Sigmoid colon (tissue), 7 donors: Measurements from ENCODE around the gene MRPL10. TPM values are rescaled to one million over a fixed set of nuclear protein-coding genes. Genes with fewer than 3 reads are reported as not detected.
A peak's percentile ranks its signal among the peaks of the same experiment; 100 is the strongest.
"Not testable (repeated sequence)": the region's sequence is repeated elsewhere in the genome, so short reads cannot be mapped to it uniquely, and the experiment has no call there.

Experiments used
- DNase-seq: peaks from one replicate; pipeline ENCODE4 v3.0.0-alpha.2; 2019
- H3K27ac ChIP-seq, 4 donors: fragments of 200-600 bp; sonication (generic); one replicate each; pipeline ENCODE4 v1.5.1; 2016 to 2019; ENCODE audit warnings: mild to moderate bottlenecking in 1 of 4
- H3K27me3 ChIP-seq, 3 donors: fragments of 200-600 bp; sonication (generic); one replicate each; pipeline ENCODE4 v1.5.1; 2019; ENCODE audit warnings: mild to moderate bottlenecking in 1 of 3
- H3K36me3 ChIP-seq, 4 donors: fragments of 200-600 bp; sonication (generic); one replicate each; pipeline ENCODE4 v1.5.1; 2016 to 2019
- H3K4me1 ChIP-seq, 4 donors: fragments of 200-600 bp; sonication (generic); one replicate each; pipeline ENCODE4 v1.5.1; 2017 to 2019
- H3K4me3 ChIP-seq, 4 donors: fragments of 200-600 bp; sonication (generic); one replicate each; pipeline ENCODE4 v1.5.1; 2017 to 2019; ENCODE audit warnings: mild to moderate bottlenecking in 2 of 4, moderate library complexity in 1 of 4
- H3K9me3 ChIP-seq, 4 donors: fragments of 200-600 bp in 3 of 4; sonication (generic) in 3 of 4; one replicate each; pipeline versions ENCODE4 v1.5.1 to v1.6.1; 2013 to 2019
- CTCF ChIP-seq, 4 experiments: fragments of 450-650 bp in 3 of 4; fragments of 200-600 bp in 1 of 4; IDR thresholded peaks; one replicate each; pipeline ENCODE4 v1.5.1; 2016 to 2019; ENCODE audit warnings: antibody characterized with exemption in 4 of 4, mild to moderate bottlenecking in 3 of 4, moderate library complexity in 2 of 4
- EP300 ChIP-seq, 4 donors: sonication (generic); formaldehyde crosslinking; IDR thresholded peaks; one replicate each; pipeline ENCODE4 v1.6.1; 2017; ENCODE audit warnings: antibody characterized with exemption in 4 of 4
- POLR2A ChIP-seq, 2 donors: fragments of 450-650 bp; IDR thresholded peaks; one replicate each; pipeline ENCODE4 v1.6.1; 2016; ENCODE audit warnings: antibody characterized with exemption in 2 of 2, mild to moderate bottlenecking in 2 of 2, moderate library complexity in 2 of 2
- POLR2AphosphoS5 ChIP-seq, 4 donors: sonication (generic); formaldehyde crosslinking; IDR thresholded peaks; one replicate each; pipeline ENCODE4 v1.6.1; 2017; ENCODE audit warnings: antibody characterized with exemption in 4 of 4
- WGBS, 2 donors: extraction: QIAGEN DNeasy Blood & Tissue Kit; methylation state at CpG; one replicate each; pipeline ENCODE4 v1.1.7; 2013; 5-methylcytosine and 5-hydroxymethylcytosine counted together
- intact Hi-C: fragments of 100-400 bp; cut with DNase I; formaldehyde crosslinking; loops from one replicate; pipeline ENCODE4 v1.15.1; 2023
- polyA plus RNA-seq, 3 donors: library from polyadenylated mRNA; stranded (reverse); fragments of 200-250 nt; gene quantifications; one replicate each; pipeline ENCODE4 v1.2.3, GENCODE V29; 2013
- total RNA-seq, 4 donors: library from RNA; depleted of rRNA; stranded (reverse); fragments of >200 nt; gene quantifications; one replicate each; pipeline ENCODE4 v1.1.0, GENCODE V29; 2016
- donor health status: healthy with polysubstance abuse.
- donor health status: Bipolar disorder and iron deficiency.
- donor health status: healthy.

The MRPL10 gene
- total and polyA plus RNA-seq, 7 donors, result 38.8 to 58.8 (median 54.8) TPM

- intact Hi-C loops, result no loop called here
- Histone ChIP-seq H3K36me3 (no peaks in the 10 kb centered on the region), H3K4me3 (no peak overlapping the region), H3K27ac (no peak overlapping the region), H3K27me3 (peaks cover 12 to 55% (median 46%) of the 10 kb centered on the region in 3 donors), H3K9me3 (no peaks in the 10 kb centered on the region), H3K4me1 (peaks cover 0 to 5% (median 0%) of the 10 kb centered on the region in 4 donors)
- no peak for DNase-seq
- WGBS, 2 donors, result 26 to 39% methylated on average over 14 of the region's 14 CpGs
- TF ChIP-seq POLR2AphosphoS5 (IDR thresholded peaks at IDR 0.05) (no peak), EP300 (IDR thresholded peaks at IDR 0.05) (no peak), CTCF (IDR thresholded peaks at IDR 0.05) (peak in 3 of 4 experiments; percentile 26 to 57 (median 31)), POLR2A (IDR thresholded peaks at IDR 0.05) (no peak)
These were observed 54.8 kb downstream of the MRPL10 start for GRCh38 chr17:47776330-47777197.

- DNase-seq, result no peak
- 73 to 74% methylated on average over 1 of the region's 1 CpG for WGBS, 2 donors
- intact Hi-C loops, result no loop called here
These were observed 56.3 kb downstream of the MRPL10 start for GRCh38 chr17:47774987-47775580.

DNA sequence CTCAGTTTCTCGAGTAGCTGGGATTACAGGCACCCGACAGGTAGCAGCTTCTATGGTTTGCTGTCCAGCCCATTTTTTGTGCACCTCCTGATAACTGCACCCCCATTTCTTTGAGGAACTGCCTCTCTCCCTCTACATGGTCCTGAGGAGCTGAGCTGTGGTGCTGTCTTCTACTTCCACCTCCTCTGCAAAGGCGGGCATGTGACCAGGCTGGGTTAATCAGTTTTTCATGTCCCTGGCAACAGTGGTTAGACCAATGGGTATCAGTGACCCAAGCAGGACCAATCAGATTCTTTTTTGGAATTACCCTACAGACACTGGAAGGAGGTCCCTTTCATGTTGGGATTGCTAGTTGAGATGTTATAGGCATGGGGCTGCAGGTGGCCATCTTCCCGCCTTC is 57.0 kb downstream of the MRPL10 start:
- Histone ChIP-seq H3K4me1 (peaks cover 0 to 5% (median 0%) of the 10 kb centered on the region in 4 donors), H3K27me3 (peaks cover 12 to 55% (median 46%) of the 10 kb centered on the region in 3 donors), H3K4me3 (no peak overlapping the region), H3K9me3 (no peaks in the 10 kb centered on the region), H3K36me3 (no peaks in the 10 kb centered on the region), H3K27ac (no peak overlapping the region)
- 62 to 77% methylated on average over 4 of the region's 4 CpGs for WGBS, 2 donors
- intact Hi-C loops, result no loop called here
- TF ChIP-seq EP300 (IDR thresholded peaks at IDR 0.05) (no peak), CTCF (IDR thresholded peaks at IDR 0.05) (no peak), POLR2AphosphoS5 (IDR thresholded peaks at IDR 0.05) (no peak), POLR2A (IDR thresholded peaks at IDR 0.05) (no peak)
- no peak for DNase-seq

More at GRCh38 chr17:47774987-47775580, 56.3 kb downstream of the MRPL10 start:
- peaks cover 0 to 5% (median 0%) of the 10 kb centered on the region in 4 donors for H3K4me1 ChIP-seq
- H3K27me3 ChIP-seq, result peaks cover 12 to 55% (median 46%) of the 10 kb centered on the region in 3 donors
- H3K36me3 ChIP-seq, result no peaks in the 10 kb centered on the region
- H3K4me3 ChIP-seq, result no peak overlapping the region
- TF ChIP-seq POLR2A (IDR thresholded peaks at IDR 0.05), result no peak
- no peak for TF ChIP-seq CTCF (IDR thresholded peaks at IDR 0.05)
- TF ChIP-seq POLR2AphosphoS5 (IDR thresholded peaks at IDR 0.05), result no peak
- TF ChIP-seq EP300 (IDR thresholded peaks at IDR 0.05), result no peak
- H3K9me3 ChIP-seq, result no peaks in the 10 kb centered on the region
- H3K27ac ChIP-seq, result no peak overlapping the region

DNA sequence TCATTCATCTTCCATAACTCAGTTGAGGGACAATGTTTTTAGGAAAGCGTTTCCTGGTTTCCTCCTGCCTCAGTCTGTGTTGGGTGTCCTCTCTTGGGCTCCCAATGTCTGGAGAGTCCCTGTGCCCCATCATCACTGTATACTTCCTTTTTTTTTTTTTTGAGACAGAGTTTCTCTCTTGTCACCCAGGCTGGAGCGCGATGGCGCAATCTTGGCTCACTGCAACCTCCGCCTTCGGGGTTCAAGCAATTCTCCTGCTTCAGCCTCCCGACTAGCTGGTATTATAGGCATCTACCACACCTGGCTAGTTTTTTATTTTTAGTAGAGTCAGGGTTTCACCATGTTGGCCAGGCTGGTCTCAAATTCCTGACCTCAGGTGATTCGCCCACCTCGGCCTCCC is 57.7 kb downstream of the MRPL10 start:
- WGBS, 2 donors, result 89% methylated on average over 9 of the region's 9 CpGs
- intact Hi-C loops, H3K4me3 ChIP-seq, H3K4me1 ChIP-seq, H3K36me3 ChIP-seq, DNase-seq, H3K9me3 ChIP-seq, H3K27ac ChIP-seq: not testable (repeated sequence)
- H3K27me3 ChIP-seq, result peaks cover 12 to 51% (median 46%) of the 10 kb centered on the region in 3 donors

Other genes with a start within 250 kb of the MRPL10 start
- 100 to 1,000 TPM; 185 to 268 (median 214) TPM for gene KPNB1, start 181.6 kb downstream of the MRPL10 start, total RNA-seq
- gene KPNB1, start 181.6 kb downstream of the MRPL10 start, polyA plus RNA-seq, result 100 to 1,000 TPM in 1 of 3 donors, 10 to 100 TPM in 2; 23.4 to 103 (median 39.1) TPM
- 10 to 100 TPM in 2 of 4 donors, 1 to 10 TPM in 2; 7.8 to 25.5 (median 11.2) TPM for gene TBKBP1, start 137.4 kb downstream of the MRPL10 start, total RNA-seq
- 1 to 10 TPM; 3.5 to 4.6 (median 4.2) TPM for gene TBKBP1, start 137.4 kb downstream of the MRPL10 start, polyA plus RNA-seq
- under 1 TPM in 2 of 4 donors, not detected in 2; 0.36 to 0.41 TPM for gene TBX21, start 98.3 kb downstream of the MRPL10 start, total RNA-seq
- gene TBX21, start 98.3 kb downstream of the MRPL10 start, polyA plus RNA-seq, result 1 to 10 TPM in 1 of 3 donors, under 1 TPM in 2; under 0.01 to 1.2 (median 0.23) TPM
- 1 to 10 TPM; 2.9 to 7.8 (median 4.1) TPM for gene OSBPL7, start 9.7 kb downstream of the MRPL10 start, total RNA-seq
- gene OSBPL7, start 9.7 kb downstream of the MRPL10 start, polyA plus RNA-seq, result 10 to 100 TPM; 14.1 to 40.8 (median 16.2) TPM
- under 1 TPM in 2 of 4 donors, not detected in 2; 0.28 to 0.36 TPM for gene LRRC46, start 129 bp upstream of the MRPL10 start, total RNA-seq
- gene LRRC46, start 129 bp upstream of the MRPL10 start, polyA plus RNA-seq, result under 1 TPM in 1 of 3 donors, not detected in 2; 0.48 TPM
- gene SCRN2, start 9.7 kb upstream of the MRPL10 start, total RNA-seq, result 10 to 100 TPM; 22.5 to 28.8 (median 23.4) TPM
- 10 to 100 TPM; 36.0 to 44.6 (median 42.6) TPM for gene SCRN2, start 9.7 kb upstream of the MRPL10 start, polyA plus RNA-seq
- under 1 TPM in 1 of 4 donors, not detected in 3; 0.16 TPM for gene SP6, start 19.6 kb upstream of the MRPL10 start, total RNA-seq
- 10 to 100 TPM in 1 of 3 donors, 1 to 10 TPM in 2; 1.2 to 18.8 (median 3.5) TPM for gene SP6, start 19.6 kb upstream of the MRPL10 start, polyA plus RNA-seq
- gene SP2, start 64.7 kb upstream of the MRPL10 start, total RNA-seq, result 1 to 10 TPM; 3.0 to 8.3 (median 5.6) TPM
- 10 to 100 TPM; 13.8 to 19.2 (median 18.0) TPM for gene SP2, start 64.7 kb upstream of the MRPL10 start, polyA plus RNA-seq
- gene PNPO, start 110.0 kb upstream of the MRPL10 start, total RNA-seq, result 10 to 100 TPM; 14.3 to 16.5 (median 15.2) TPM
- gene PNPO, start 110.0 kb upstream of the MRPL10 start, polyA plus RNA-seq, result 10 to 100 TPM in 2 of 3 donors, 1 to 10 TPM in 1; 9.6 to 14.3 (median 12.0) TPM
- under 1 TPM in 1 of 4 donors, not detected in 3; 0.36 TPM for gene PRR15L, start 126.3 kb upstream of the MRPL10 start, total RNA-seq
- 100 to 1,000 TPM; 211 to 334 (median 290) TPM for gene PRR15L, start 126.3 kb upstream of the MRPL10 start, polyA plus RNA-seq
- 100 to 1,000 TPM in 1 of 4 donors, 10 to 100 TPM in 3; 68.5 to 168 (median 73.0) TPM for gene CDK5RAP3, start 139.6 kb upstream of the MRPL10 start, total RNA-seq
- gene CDK5RAP3, start 139.6 kb upstream of the MRPL10 start, polyA plus RNA-seq, result 100 to 1,000 TPM in 1 of 3 donors, 10 to 100 TPM in 2; 43.5 to 200 (median 49.9) TPM
- gene COPZ2, start 206.3 kb upstream of the MRPL10 start, total RNA-seq, result 10 to 100 TPM; 52.3 to 64.0 (median 58.9) TPM
- gene COPZ2, start 206.3 kb upstream of the MRPL10 start, polyA plus RNA-seq, result 10 to 100 TPM in 1 of 3 donors, 1 to 10 TPM in 2; 5.5 to 19.2 (median 6.9) TPM
- gene NFE2L1, start 216.8 kb upstream of the MRPL10 start, total RNA-seq, result 100 to 1,000 TPM; 126 to 174 (median 141) TPM
- 100 to 1,000 TPM in 1 of 3 donors, 10 to 100 TPM in 2; 44.4 to 134 (median 61.5) TPM for gene NFE2L1, start 216.8 kb upstream of the MRPL10 start, polyA plus RNA-seq